ENCODE results near the gene POMT2.
"Not testable (repeated sequence)": the region's sequence is repeated elsewhere in the genome, so short reads cannot be mapped to it uniquely, and the experiment has no call there.

POMT2 gene

DNA sequence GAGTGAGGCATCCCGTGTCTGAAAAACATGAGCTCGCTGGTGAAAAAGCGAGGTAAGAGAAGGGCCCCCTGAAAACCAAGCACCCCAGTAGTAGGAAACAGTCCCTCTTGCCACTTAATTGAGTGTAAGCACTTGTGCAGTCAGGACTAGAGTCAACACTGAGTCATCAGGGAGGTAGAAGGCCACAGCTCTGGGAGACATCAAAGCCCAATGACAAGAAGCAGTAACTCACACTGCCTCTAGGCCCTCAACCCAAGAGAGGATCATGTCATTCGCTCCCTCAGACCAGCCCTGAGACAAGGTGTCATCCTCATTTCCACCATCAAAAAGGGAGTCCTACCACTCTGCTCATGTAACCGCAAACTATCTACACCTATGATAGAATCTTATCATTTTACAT, 17.8 kb downstream of the POMT2 start:
- no peak for DNase-seq (ENCODE audit: low read depth, low spot score)

DNA sequence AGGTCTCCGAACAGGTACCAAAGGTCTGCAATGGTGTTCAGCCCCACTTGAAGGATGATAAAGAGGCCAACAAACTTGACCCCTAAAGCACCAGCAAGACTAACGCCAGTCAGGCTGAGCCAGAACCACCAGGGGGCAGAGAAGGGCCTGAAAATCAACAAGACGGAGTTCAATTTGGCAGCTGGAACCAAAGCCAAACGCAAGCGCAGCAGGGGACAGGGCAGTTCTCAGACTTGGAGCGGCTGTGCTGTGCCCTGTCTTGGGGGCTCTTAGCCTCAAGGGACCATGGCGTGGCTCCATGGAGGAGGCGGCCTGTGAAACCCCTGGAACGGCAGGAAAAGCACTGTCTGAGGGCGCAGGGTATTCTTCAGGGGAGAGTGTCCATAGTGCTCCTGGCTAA, 19.6 kb downstream of the POMT2 start:
- DNase-seq (ENCODE audit: low read depth, low spot score): peak; percentile 74

DNA sequence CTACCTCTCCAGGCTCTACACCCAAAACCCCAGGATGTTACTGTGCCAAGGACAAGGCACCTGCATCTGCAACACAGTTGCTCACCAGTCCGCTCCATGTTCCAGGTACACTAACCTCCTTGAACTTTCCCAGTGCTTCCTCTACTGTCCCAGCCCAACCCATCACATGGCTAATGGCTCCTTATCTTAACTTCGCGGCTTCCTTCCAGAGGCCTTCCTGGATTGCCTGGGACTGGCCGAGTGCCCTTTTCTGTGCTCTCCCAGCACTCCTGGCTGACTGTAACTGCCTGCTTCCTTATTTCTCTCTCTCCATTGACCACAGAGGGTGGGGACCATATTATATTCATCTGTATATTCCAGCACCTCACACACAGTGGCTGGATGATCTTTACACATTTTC, 20.9 kb downstream of the POMT2 start:
- no peak for DNase-seq (ENCODE audit: low read depth, low spot score)

DNA sequence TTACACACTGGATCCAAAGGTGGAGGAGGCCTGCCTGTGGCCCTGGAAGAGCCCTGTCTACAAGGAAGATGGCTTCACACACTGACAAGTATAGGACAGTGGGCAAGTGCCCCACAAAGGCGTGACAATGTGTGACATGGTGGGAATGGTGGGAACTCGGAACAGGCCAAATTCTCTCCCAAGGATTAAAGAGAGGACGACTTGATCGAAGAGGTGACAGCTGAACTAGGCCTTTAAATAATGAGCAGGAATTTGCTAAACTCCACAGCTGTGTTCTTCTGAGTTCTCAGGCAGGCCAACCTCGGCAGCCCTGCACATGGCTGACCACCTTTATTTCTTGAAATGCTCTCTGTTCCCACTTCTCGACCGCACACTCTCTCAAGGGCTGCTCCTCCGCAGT, 23.8 kb downstream of the POMT2 start:
- no peak for DNase-seq (ENCODE audit: low read depth, low spot score)

DNA sequence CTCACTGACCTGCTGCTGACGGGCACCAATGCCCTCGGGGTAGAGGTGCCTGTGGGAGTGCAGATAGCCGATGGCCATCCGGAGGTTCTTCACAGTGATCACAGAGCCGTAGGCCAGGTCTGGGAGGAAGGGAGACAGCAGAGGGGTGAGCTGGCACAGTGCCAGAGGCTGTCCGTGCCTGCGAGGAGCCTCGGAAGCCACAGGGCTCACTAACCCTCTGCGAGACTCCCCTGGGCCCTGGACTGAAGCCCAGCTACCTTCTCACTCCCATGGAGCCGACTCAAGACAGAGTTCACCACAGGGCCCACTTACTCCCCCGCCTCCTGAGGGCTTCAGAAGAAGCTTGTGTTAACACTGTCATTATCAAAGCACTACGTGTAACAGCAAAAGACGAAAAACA, 24.5 kb downstream of the POMT2 start:
- DNase-seq (ENCODE audit: low read depth, low spot score): no peak

DNA sequence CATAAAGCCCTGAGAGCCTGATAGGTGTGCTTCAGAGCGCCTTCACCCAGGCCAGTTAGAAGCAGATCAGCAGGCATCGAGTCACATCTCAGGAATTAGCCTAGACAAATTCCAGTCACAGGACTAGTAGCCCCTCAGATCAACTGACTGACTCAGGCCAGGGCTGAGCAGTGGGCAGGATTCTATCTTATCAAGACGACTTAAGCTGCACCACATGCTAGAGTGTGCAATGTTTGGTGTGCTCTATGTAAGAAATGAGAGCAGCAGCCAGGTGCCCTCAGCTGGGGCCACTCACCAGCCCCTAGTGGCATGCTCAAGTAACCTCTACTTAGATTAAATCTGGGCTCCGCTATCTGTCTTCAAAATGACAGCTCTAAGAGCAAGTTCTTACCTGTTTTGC, 30.0 kb downstream of the POMT2 start:
- no peak for DNase-seq (ENCODE audit: low read depth, low spot score)

DNA sequence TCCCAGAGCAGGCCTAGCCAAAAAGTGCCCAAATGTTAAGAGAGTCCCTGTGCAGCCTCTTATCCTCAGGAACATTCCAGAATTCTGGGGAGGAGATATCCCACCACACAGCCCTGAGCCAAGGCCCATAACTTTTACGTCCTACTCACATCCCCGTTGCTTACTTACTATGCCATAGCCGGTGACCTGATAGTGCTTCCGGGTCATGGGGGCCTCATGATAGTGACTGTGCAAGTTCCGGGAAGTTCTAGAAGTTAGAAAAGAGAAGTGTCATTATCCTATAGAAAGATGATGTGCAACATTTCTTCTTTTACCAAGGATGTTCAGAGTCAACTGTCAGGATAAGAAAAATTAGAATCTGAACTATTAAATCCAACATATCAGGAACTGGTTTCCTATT, 34.1 kb downstream of the POMT2 start:
- DNase-seq (ENCODE audit: low read depth, low spot score): no peak

DNA sequence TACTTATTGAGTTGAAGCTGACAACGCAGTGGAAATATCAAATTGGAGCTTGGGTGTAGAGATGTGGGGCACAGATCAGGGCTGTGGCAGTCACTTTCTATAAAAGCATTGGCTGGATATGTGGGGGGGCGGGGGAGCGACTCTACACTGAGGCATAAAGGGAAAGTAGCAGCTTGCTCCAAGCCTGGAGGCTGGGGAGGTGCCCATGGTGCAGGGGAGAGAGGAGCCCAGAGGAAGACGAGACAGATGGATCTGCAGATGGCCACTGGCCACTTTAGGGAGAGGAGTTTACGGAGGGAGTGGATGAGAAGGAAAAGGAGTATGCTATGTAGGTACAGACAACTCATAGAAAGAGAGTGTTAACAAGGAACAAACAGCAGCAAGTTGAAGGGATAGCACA, 36.2 kb downstream of the POMT2 start:
- no peak for DNase-seq (ENCODE audit: low read depth, low spot score)

DNA sequence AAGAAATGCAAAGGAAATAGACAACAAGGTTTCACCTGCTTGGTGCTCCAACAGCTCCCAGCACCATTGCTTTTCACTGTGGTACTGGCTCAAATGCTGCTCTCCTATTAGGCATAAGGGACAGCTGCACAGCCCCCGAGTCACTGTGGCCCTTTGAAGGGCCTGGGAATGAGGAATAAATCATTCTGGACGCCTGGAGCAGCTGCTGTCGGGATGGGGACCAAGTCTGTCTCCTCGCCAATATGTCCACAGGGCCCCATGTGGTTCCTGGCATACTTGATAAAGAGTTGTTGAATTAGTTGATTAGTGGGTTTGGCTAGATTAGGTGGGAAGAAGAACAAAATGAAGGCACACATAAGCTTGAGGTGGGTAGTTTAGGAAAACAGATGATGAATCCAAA, 36.6 kb downstream of the POMT2 start:
- DNase-seq (ENCODE audit: low read depth, low spot score): no peak

DNA sequence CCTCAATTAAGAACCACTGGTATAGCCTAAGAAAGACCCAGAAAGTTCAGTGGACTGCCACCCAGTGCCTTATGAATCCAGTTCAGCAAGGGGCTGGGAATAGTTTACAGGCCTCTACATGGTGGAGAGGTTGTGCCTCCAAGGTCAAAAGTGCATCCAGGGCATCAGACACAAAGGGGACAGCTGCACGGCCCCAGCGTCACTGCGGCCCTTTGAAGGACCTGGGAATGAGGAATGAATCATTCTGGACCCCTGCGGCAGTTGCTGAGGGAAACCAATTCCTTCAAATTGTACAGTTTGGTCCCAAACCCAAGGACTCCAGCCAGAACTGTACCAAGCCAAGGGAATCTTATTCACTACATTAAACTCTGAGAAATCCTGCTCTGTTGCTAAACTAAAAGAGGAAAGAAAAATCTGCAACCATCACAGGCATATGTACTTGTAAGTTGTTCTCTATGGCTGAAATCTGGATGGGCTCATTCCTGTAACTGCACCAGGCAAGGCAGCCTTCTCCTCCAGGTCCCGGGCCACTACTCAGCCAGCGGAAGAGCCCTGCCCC, 38.8 kb downstream of the POMT2 start:
- no peak for DNase-seq (ENCODE audit: low read depth, low spot score)

DNA sequence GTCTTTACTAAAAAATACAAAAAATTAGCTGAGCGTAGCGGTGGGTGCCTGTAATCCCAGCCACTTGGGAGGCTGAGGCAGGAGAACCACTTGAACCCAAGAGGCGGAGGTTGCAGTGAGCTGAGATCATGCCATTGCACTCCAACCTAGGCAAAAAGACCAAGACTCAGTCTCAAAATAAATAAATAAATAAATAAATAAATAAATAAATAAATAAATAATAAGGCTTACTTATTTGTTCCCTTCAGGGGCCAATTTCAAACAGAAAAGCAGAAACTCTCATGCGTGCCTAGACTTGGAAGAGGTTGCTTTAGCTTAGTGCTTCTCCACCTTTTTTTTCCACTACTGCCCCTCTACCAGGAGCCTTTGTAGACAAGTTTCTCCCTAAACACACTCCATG, 39.8 kb downstream of the POMT2 start:
- DNase-seq (ENCODE audit: low read depth, low spot score): not testable (repeated sequence)

DNA sequence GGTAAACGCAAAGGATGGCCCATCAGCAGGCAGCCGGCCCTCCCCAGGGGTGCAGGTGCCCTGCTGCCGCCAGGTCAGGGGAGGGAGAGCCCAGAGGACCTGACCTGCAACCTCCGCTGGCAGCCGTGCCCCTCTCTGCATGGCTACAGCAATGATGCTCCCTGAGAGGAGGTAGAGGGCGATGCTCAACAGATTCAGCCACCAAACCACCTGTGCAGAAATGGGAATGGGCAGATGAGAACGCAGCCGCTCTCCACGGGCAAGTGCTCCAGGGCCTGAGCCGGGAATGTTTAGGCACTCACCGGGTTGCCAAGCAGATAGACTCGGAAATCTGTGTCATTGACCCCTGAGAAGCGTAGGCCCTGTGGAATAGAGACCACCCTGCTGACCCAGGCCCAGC, 41.0 kb downstream of the POMT2 start:
- no peak for DNase-seq (ENCODE audit: low read depth, low spot score)

DNA sequence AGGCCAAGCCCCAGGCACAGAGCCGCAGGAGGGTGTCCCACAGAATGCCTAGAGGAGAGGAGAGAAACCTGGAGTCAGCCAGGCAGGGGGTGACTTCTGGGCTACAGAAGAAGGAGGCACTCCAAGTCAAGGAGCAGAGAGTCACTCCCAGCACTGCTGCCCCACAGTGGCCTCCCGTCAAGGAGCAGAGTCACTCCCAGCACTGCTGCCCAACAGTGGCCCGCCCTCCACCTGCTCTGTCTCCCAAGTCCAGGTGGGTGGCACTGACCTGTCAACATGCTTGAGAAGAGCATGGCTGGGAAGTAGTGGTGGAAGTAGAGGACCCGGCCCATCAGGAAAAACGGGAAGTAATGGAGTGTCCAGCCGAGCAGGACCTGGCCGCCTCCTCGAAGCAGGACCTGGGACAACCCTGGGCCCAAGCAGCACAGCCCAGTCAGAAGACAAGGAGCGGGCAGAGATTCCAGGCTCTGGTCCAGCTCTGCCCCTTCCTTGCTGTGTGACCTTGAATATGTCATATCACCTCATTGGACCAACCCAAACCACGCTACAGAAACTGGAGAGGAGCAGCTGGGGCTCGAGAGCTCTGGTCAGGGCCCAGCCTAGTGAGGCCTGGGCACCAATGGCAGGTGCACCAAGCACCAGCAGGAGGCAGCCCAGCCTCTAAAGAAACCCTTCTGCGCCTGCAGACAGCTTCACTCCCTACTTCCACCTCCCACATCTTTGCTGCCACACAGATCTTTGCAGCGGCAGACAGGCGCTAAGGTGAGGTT, 42.0 kb downstream of the POMT2 start:
- DNase-seq (ENCODE audit: low read depth, low spot score): no peak

DNA sequence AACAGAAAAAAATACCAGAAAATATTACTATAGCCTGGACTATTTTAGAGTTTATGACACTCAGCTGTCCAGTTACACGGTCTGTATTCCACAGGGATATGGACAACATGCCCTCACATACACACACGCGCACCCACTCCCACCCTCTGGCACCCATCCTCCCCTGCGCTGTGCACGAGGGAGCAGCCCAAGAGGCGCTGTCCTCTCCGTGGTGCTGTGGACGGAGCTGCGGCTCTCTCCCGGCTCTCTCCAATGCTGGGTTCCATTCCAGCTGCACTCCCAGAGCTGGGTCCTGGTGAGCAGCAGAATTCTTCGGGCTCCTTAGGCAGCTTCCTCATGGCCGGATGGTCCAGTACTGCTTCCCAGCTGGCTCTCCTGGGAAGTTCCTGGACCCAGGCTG, 43.7 kb downstream of the POMT2 start:
- DNase-seq (ENCODE audit: low read depth, low spot score): no peak

DNA sequence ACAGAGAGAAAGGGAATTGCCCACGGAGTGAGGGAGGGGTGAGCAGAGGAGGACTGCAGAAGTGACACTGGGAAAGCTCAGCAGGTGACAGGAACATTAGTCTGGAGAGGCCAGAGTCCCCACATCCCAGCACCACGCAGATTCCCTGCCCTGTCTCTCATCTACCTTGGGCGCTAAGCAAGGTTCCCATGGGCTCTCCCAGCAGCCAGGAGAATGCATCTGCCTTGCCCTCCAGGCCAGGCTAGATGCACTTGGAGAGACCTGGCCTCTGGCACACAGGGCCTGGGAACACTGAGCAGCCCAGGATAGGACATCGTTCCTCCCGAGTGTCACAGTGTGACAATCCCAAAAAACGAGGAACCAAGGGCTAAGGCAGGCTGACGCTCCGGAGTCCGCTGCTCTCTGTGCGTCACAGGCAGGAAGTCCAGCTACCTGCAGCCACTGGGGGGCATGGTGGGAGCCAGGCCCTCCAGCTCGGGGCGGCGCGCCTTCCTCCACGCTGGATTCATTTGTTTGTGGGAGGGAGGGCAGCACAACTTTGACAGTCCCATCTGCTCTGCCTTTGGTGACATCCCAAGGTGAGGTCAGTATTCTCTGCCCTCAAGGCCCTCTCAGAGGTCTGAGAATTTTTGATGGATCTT, 44.3 kb downstream of the POMT2 start:
- DNase-seq (ENCODE audit: low read depth, low spot score): no peak

DNA sequence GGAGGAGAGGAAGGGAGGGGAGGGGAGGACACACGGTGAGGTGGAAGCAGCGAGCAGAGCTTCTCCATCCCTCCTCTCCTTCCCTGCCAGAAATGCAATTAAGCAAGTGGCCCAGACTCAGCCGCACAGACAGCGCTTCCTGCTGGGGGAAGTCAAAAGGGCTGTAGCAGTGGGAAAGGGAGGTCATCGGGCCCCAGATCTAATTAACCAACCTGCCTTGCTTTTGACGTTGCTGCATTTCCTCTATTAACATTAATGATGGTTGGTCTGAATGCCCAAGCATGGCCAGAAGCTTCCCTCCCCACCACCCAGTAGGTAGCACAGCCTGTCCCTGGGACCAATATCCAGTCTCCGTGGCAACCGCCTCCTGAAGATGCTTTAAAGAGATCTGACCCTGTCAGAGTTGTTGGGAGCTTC, 45.1 kb downstream of the POMT2 start:
- no peak for DNase-seq (ENCODE audit: low read depth, low spot score)

DNA sequence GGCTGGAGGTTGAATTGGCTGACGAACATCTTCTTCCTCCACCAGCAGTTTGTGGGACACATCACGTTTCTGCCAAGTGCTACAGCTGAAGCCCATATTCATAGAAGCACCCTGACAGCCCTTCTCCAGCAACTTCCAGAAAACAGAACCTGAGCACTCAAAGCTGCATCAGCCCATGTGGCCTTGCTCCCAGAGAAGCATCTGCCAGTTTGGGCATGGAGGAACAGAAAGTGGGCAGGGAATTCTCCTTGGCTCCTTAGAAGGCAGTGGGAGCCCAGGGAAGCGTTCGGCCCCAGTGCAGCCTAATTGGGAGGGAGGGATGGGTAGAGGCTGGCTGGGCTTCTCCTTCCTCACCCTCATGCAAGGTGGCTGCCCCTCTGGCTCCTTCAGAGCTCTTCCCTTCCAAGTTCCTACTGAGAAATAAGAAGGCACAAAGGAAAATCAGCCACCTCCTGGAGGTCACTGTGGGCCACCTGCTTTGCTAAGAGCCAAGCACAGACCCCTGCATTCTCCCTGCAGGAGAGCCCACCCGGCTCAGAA, 45.6 kb downstream of the POMT2 start:
- DNase-seq (ENCODE audit: low read depth, low spot score): no peak

DNA sequence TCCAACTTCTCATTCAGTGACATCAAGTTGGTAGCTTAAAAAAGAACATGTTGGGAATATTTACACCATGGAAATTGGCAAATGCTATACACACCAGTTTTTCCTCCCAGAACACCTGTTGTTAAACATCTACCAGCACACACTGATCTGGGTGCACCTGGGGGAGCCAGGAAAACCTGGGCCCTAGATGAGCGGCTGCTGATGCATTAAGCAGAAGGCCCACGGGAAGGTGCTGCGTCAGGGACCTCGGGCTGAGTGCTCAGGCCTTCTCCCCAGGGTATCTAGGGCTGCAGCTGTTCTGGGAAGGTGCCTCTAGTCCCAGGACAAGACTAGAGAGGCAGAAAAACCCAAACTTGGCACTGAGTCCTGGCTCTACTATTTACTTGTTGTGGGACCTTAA, 46.9 kb downstream of the POMT2 start:
- DNase-seq (ENCODE audit: low read depth, low spot score): no peak

DNA sequence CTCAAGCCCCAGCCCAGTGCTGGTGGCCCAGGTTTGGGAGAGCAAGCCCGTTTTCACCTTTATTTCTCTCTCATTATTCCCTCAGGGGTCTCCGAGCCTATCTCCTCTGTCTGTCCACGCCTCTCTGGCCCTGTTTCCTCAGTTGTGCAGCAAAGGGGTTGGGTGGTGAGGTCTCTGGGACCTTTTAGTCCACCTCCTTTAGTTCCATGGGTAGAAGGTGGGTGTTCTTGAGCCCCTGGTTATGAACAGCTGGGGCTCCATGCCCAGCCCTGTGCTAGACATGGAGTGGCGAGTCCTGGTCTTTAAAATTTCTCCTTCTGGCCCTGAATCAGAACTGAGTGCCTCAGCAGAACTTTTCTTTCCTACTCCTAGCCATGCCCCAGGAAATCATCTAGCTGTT, 48.4 kb downstream of the POMT2 start:
- DNase-seq (ENCODE audit: low read depth, low spot score): no peak

DNA sequence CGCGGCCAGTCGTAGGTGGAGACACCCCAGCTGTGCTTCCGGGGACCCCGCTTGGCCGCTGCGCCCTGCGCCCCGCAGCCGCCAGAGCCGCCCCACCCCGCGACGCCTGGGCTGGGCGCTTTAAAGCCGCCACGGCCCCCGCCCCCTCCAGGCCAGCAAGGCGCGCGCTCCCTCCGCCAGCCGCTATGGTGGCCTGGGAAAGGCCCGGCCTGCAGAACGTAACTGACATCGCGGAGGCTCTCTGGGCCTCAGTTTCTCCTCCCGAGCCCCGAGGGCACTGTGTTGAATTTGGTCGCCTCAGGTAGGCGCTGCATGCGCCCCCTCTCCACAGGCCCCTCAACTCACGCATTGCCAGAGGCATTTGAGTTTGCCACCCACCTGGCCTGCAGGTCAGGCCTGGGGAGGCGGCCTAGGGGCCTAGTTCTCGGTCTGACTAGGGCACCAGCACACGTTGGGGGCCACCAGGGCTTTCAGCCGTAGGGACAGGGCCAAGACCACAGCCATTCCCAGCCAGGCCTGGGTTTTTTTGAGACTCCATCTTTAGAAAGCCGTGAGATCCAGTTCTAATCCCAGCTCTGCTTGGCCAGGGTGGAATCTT, 49.5 kb downstream of the POMT2 start, which contains the start of gene NGB:
Gene NGB (minus strand): TSS at position 94 of the 598 bp plus-strand sequence. CDS start 269 bp downstream, outside the sequence.
- DNase-seq (ENCODE audit: low read depth, low spot score): no peak

DNA sequence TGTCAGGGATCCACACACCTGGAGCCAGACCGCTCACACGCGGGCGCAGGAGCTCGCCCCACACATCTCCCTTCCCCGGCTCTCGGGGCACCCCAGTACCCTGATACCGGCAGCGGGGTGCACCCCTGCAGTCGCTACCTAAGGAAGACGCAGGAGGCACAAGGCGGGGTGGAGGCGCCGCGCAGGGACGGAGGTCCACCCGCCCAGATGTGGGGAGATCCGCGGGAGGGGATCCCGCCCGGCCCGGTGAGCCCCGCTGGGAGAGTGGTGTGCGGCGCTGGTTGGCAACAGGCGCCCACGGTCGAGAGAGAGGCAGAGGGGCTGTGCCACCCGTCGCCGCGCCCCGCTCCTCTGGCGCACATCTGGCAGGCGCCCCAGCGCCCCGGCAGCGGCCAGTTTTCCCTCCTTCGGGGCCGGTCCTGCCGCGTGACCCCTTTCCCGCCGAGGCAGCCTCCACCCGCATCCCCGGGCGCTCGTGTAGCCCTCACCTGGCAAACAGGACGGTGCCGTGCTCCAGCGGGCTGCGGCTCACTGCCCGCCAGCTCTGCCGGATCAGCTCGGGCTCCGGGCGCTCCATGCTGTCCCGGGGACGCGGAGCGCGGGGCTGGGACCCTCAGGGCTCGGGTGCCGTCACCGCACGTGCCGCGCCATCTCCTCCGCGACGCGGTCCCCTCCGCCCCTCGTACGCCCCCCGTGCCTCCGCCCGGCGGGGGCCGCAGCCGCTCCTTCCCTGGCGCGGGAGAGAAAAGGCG, 50.1 kb downstream of the POMT2 start:
- no peak for DNase-seq (ENCODE audit: low read depth, low spot score)
